Cardiac fibroblast (primary cell): ENCODE data around the gene RPS10.

ENCODE experiments used
- DNase-seq, 2 donors: peaks; one replicate each; pipeline versions ENCODE4 v3.0.0 to v3.0.0-alpha.2; 2010; ENCODE audit warnings: low read depth in 2 of 2
- H3K4me3 ChIP-seq, 2 donors: replicated peaks in 1 of 2; 1 replicate in 1 of 2; 2 replicates in 1 of 2; pipeline ENCODE4 v1.5.1; 2011; ENCODE audit warnings: low read depth in 2 of 2, low read length in 2 of 2, mild to moderate bottlenecking in 2 of 2, moderate library complexity in 1 of 2
- TF ChIP-seq, protein P1 (sequence below): IDR thresholded peaks from one replicate; pipeline ENCODE4 v1.5.1; 2011; ENCODE audit warnings: low read depth, mild to moderate bottlenecking, low read length, inconsistent platforms

Gene RPS10

DNA sequence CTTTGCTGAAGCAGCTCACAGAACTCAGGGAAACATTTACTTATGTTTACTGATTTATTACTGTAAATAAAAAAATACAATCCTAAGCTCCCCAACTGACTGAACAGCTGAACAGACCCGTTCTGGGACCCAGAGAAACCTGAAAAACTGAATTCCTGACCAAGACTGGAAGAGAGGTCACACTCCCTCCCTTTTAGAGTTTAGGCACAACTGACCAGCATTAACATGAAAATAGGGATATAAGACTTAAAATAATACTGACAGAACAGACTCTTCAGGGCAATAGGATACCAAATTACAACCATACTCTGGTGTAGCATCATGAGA is 11.7 kb upstream of the RPS10 start:
- TF ChIP-seq, protein P1, sequence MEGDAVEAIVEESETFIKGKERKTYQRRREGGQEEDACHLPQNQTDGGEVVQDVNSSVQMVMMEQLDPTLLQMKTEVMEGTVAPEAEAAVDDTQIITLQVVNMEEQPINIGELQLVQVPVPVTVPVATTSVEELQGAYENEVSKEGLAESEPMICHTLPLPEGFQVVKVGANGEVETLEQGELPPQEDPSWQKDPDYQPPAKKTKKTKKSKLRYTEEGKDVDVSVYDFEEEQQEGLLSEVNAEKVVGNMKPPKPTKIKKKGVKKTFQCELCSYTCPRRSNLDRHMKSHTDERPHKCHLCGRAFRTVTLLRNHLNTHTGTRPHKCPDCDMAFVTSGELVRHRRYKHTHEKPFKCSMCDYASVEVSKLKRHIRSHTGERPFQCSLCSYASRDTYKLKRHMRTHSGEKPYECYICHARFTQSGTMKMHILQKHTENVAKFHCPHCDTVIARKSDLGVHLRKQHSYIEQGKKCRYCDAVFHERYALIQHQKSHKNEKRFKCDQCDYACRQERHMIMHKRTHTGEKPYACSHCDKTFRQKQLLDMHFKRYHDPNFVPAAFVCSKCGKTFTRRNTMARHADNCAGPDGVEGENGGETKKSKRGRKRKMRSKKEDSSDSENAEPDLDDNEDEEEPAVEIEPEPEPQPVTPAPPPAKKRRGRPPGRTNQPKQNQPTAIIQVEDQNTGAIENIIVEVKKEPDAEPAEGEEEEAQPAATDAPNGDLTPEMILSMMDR: no peak
- DNase-seq: no peak

DNA sequence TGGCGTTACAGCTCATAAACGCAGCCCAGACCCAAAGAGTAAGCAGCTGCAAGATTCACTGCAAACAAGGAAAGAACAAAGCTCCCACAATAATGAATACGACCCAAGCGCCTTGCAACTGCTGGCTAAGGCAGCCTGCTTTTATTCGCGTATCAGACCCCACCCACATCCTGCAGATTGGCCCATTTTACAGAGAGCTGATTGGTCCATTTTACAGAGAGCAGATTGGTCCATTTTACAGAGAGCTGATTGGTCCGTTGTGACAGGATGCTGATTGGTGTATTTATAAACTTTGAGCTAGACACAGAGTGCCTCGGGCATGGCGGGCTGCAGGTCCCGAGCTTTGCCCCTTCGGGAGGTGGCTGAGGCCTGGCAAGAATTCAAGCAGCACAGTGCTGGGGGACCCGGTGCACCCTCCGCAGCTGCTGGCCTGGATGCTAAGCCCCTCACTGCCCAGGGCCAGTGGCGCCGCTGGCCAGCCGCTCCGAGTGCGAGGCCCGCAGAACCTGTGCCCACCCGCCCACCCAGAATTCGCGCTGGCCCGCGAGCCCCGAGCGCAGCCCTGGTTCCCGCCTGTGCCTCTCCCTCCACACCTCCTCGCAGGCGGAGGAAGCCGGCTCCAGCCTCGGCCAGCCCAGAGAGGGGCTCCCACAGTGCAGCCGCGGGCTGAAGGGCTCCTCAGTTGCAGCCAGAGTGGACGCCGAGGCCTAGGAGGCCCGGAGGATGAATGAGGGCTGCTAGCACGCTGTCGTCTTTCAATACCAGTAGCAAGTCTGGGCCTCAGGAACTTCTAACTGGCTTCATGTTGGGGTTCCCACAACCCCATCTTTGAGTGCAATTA is 11.2 kb upstream of the RPS10 start:
- no peak for DNase-seq
- H3K4me3 ChIP-seq: no peak overlapping the region
- TF ChIP-seq, protein P1: no peak

More for the DNA sequence above, 11.7 kb upstream of the RPS10 start:
- no peak overlapping the region for H3K4me3 ChIP-seq

DNA sequence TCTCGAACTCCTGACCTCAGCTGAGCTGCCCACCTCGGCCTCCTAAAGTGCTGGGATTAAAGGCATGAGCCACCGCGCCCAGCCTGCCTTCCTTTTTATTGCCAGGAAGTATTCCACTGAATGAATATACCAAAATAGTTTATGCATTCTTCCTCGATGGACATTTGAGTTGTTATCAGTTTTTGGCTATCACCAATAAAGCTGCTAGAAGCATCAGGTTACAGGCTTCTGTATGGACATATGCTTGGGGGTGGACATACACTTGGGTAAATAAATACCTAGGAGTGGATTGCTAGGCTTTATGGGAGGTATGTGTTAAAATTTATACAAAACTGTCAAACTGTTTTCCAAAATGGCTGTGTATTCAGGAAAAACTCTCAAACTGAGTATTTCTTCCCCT is 10.0 kb upstream of the RPS10 start:
- H3K4me3 ChIP-seq: no peak overlapping the region
- TF ChIP-seq, protein P1: no peak
- DNase-seq: no peak

DNA sequence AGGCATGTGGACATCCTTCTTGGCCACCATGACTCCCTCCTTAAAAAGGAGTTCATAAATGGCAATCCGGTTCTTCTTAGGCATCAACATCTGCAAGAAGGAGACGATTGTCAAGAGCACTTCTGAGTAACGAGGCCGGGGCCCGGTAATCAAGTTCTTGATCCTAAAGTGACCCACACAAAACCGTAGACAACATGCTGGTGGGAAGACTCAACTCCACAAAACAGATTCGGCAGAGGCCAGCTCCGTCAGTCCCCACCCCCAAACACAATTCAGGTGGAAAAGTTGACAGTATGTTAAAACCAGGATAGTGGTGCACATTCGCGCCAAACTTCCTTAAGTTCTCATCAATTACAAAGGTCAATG is 754 bp downstream of the RPS10 start:
- DNase-seq: peak; percentile 18 to 26
- TF ChIP-seq, protein P1: no peak
- H3K4me3 ChIP-seq: peak overlapping the region; percentile 88 to 97

DNA sequence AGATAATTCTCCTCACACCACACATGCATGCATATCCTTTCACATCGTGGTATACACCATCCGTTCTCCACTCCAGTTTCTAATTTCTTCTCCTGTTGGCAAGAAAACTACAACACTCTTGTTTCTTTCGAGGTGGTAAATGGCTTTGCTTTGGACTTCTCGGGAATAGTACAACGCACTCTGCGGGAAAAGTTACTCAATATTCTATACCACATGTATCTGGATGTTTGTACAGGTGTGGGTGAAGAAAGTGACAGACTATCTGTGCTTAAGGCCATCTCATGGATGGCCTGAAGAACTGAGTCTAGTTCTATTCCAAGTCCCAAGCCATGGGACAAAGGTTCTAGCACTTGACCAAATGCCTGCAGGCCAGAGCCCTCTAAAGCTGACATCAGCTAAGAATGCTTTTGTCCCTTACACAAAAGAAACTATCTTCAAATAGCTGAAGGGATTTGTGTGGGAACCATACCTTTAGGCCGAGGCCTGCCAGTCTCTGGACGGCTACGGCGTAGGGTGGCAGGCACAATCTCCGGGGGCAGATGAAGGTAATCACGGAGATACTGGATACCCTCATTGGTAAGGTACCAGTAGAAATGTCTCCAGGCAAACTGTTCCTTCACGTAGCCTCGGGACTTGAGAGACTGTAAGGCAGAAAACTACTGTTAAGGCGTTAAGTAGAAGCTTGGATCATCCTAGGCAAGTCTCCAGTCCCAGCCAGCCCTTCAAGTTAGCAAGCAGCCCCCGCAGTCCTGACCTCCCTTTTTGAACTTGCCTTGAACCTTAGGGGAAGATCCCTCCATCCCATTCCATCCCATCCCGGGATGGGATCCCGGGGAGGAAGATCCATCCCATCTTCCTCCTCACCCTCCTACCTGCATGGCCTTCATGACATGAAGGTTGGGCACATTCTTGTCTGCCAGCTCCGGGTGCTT is 1.4 kb downstream of the RPS10 start:
- TF ChIP-seq, protein P1: no peak
- peak overlapping the region; percentile 88 to 97 for H3K4me3 ChIP-seq
- no peak for DNase-seq

DNA sequence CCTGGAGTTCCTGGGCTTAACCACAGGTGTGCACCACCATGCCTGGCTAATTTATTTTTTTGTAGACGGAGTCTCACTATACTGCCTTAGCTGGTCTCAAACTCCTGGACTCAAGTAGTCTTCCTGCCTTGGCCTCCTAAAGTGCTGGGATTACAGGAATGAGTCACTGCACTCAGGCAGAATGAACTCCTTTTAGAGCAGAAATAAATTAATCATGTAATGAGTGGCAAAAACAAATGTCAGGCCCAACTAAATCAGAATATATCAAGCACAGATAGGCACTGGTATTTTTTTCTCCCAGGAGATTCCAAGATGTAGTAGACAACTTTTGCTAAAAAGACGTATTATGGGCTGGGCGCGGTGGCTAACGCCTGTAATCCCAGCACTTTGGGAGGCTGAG is 2.6 kb downstream of the RPS10 start:
- H3K4me3 ChIP-seq: no peak overlapping the region
- DNase-seq: no peak
- TF ChIP-seq, protein P1: no peak
